ENCODE measurements around the gene TBX4.

DNA sequence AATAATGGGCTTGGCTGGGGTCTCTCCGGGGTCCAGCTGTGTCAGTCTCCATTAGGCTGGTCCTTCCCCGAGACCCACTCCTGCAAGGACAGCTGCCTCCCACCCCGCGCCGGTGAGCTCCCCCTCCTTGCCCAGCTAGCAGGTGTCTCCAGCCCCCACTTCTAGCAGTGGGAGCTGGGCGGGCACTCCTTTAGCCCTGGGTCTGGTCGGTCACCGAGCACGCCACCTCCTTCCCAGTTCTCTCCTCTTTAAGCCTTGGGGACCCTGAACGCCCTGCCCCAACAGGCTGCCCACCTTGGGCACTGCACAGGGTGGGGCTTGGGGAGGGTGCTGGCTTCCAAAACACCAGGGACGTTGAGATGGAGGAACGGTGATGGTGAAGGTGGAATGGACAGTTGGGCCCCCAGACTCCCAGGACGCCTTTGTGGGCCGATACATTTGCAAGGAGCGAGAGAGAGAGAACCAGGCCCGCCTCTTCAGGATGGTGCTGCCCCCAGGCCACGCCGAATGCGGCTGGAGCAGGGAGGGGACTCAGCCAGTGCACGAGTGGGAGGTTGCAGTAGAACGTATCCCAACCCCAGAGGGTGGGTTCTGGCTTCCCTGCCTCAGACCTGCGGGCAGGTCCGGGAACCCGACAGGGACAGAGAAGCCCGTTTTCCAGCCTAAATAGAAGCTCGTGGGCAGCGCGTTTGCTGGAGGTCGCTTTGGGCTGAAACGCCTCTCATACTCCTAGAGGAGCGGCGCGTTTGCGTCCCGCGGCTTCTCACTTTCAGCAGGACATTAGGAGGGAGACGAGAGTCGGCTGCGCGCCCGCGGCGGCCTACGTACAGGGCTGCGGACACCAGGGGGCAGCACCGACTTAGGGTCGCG lies 41.8 kb upstream of the TBX4 start:
- TF ChIP-seq CTCF (conservative IDR thresholded peaks at IDR 0.05; ENCODE audit: low read depth, low read length) = peak; percentile 37; the same call in 1 of the 2 replicates
- TF ChIP-seq EZH2 (IDR thresholded peaks at IDR 0.05; ENCODE audit: low read length, unreplicated experiment) = no peak

Data from PC-3 (cell line).